HEK293 (cell line): Measurements from ENCODE around the gene ZSCAN22.
"Not testable (repeated sequence)": the region's sequence is repeated elsewhere in the genome, so short reads cannot be mapped to it uniquely, and the experiment has no call there.

Experiments
- CTCF ChIA-PET: fragments of 350-600 bp; formaldehyde crosslinking; extraction: SDS; loops from one replicate; lab custom pipeline; 2021; ENCODE audit warnings: antibody characterized with exemption; lab: Yijun Ruan, JAX
- POLR2A ChIA-PET: fragments of 300-600 bp; formaldehyde crosslinking; extraction: SDS; loops from one replicate; lab custom pipeline; 2020; ENCODE audit warnings: antibody characterized with exemption, inconsistent platforms; lab: Yijun Ruan, JAX
- H3K27ac ChIP-seq: fragments of 200-500 bp; sonication (Bioruptor generic); 2 replicates; pipeline ENCODE4 v1.5.1; 2014; ENCODE audit warnings: low read depth, low read length, control low read depth, inconsistent platforms; ENCODE audit errors: extremely low read depth
- H3K36me3 ChIP-seq, 2 experiments: fragments of 200-500 bp in 1 of 2; sonication (Bioruptor generic) in 1 of 2; 1 replicate in 1 of 2; 2 replicates in 1 of 2; pipeline ENCODE4 v1.5.1; 2014 to 2017; ENCODE audit warnings: inconsistent platforms in 2 of 2, low read length in 2 of 2; ENCODE audit not compliant: control insufficient read depth in 2 of 2, insufficient read depth in 1 of 2
- H3K4me1 ChIP-seq: fragments of 200-500 bp; sonication (Bioruptor generic); 2 replicates; pipeline ENCODE4 v1.5.1; 2014; ENCODE audit warnings: mild to moderate bottlenecking, low read length, inconsistent platforms; ENCODE audit not compliant: control insufficient read depth, insufficient read depth
- H3K4me3 ChIP-seq: 2 replicates; pipeline ENCODE4 v1.5.1; 2011; ENCODE audit warnings: low read depth, mild to moderate bottlenecking, control low read depth, low read length, moderate library complexity
- H3K9me3 ChIP-seq: fragments of 200-500 bp; sonication (Bioruptor generic); 2 replicates; pipeline ENCODE4 v1.5.1; 2014; ENCODE audit warnings: low read depth, low read length, inconsistent platforms; ENCODE audit not compliant: control insufficient read depth, insufficient read depth
- YY1 ChIP-seq: fragments of 450-650 bp; formaldehyde crosslinking; IDR thresholded peaks from 2 replicates; pipeline ENCODE4 v1.5.1; 2018; ENCODE audit warnings: missing biosample characterization, missing genetic modification characterization
- ZBTB8A ChIP-seq: fragments of 450-650 bp; formaldehyde crosslinking; IDR thresholded peaks from 2 replicates; pipeline ENCODE4 v1.5.1; 2016; ENCODE audit warnings: missing biosample characterization, missing genetic modification characterization
- ZNF2 ChIP-seq: fragments of 450-650 bp; formaldehyde crosslinking; IDR thresholded peaks from 2 replicates; pipeline ENCODE4 v1.5.1; 2016; ENCODE audit warnings: missing biosample characterization, missing genetic modification characterization
- ZNF239 ChIP-seq: fragments of 450-650 bp; formaldehyde crosslinking; IDR thresholded peaks from 2 replicates; pipeline ENCODE4 v1.5.1; 2016; ENCODE audit warnings: missing biosample characterization, missing genetic modification characterization
- ZNF248 ChIP-seq: fragments of 450-650 bp; formaldehyde crosslinking; IDR thresholded peaks from 2 replicates; pipeline ENCODE4 v1.5.1; 2017; ENCODE audit warnings: missing biosample characterization, missing genetic modification characterization
- ZNF416 ChIP-seq: fragments of 450-650 bp; formaldehyde crosslinking; IDR thresholded peaks from 2 replicates; pipeline ENCODE4 v1.5.1; 2016; ENCODE audit warnings: missing biosample characterization, missing genetic modification characterization
- ZNF433 ChIP-seq: fragments of 450-650 bp; formaldehyde crosslinking; IDR thresholded peaks from 2 replicates; pipeline ENCODE4 v1.5.1; 2016; ENCODE audit warnings: missing biosample characterization, missing genetic modification characterization, low read depth
- ZNF610 ChIP-seq: fragments of 450-650 bp; formaldehyde crosslinking; IDR thresholded peaks from 2 replicates; pipeline ENCODE4 v1.5.1; 2016; ENCODE audit warnings: missing biosample characterization, missing genetic modification characterization, borderline replicate concordance
- ZSCAN16 ChIP-seq: fragments of 450-650 bp; formaldehyde crosslinking; IDR thresholded peaks from 2 replicates; pipeline ENCODE4 v1.5.1; 2016; ENCODE audit warnings: missing biosample characterization, missing genetic modification characterization
- TF ChIP-seq, protein P1 (sequence below): fragments of 450-650 bp; formaldehyde crosslinking; conservative IDR thresholded peaks from 2 replicates; pipeline ENCODE4 v1.5.1; 2016; ENCODE audit warnings: low read depth, missing biosample characterization, missing genetic modification characterization
- TF ChIP-seq, protein P2 (sequence below): fragments of 450-650 bp; formaldehyde crosslinking; IDR thresholded peaks from 2 replicates; pipeline ENCODE4 v1.5.0; 2017; ENCODE audit warnings: missing biosample characterization, missing genetic modification characterization, borderline replicate concordance
- TF ChIP-seq, protein P3 (sequence below): fragments of 450-650 bp; formaldehyde crosslinking; IDR thresholded peaks from 2 replicates; pipeline ENCODE4 v1.5.1; 2016; ENCODE audit warnings: missing biosample characterization, missing genetic modification characterization

The ZSCAN22 gene

DNA sequence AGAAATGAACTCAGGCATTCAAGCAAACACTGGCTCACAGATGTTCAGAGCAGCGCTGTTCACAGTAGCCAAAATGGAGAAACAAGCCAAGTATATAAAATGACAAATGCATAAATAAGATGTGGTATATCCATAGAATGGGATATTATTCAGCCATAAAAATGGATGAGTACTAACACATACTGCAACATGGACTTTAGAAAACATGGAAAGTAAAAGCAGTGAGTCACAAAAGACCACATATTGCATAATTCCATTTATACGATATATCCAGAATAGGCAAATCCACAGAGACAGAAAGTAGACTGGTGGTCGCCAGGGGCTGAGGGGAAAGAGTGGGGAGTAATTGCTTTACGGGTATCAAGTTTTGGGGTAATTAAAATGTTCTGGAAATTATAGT lies 47.4 kb downstream of the ZSCAN22 start (continued):
- TF ChIP-seq YY1 (tag by site-specific recombination): no peak
- TF ChIP-seq, protein P1, sequence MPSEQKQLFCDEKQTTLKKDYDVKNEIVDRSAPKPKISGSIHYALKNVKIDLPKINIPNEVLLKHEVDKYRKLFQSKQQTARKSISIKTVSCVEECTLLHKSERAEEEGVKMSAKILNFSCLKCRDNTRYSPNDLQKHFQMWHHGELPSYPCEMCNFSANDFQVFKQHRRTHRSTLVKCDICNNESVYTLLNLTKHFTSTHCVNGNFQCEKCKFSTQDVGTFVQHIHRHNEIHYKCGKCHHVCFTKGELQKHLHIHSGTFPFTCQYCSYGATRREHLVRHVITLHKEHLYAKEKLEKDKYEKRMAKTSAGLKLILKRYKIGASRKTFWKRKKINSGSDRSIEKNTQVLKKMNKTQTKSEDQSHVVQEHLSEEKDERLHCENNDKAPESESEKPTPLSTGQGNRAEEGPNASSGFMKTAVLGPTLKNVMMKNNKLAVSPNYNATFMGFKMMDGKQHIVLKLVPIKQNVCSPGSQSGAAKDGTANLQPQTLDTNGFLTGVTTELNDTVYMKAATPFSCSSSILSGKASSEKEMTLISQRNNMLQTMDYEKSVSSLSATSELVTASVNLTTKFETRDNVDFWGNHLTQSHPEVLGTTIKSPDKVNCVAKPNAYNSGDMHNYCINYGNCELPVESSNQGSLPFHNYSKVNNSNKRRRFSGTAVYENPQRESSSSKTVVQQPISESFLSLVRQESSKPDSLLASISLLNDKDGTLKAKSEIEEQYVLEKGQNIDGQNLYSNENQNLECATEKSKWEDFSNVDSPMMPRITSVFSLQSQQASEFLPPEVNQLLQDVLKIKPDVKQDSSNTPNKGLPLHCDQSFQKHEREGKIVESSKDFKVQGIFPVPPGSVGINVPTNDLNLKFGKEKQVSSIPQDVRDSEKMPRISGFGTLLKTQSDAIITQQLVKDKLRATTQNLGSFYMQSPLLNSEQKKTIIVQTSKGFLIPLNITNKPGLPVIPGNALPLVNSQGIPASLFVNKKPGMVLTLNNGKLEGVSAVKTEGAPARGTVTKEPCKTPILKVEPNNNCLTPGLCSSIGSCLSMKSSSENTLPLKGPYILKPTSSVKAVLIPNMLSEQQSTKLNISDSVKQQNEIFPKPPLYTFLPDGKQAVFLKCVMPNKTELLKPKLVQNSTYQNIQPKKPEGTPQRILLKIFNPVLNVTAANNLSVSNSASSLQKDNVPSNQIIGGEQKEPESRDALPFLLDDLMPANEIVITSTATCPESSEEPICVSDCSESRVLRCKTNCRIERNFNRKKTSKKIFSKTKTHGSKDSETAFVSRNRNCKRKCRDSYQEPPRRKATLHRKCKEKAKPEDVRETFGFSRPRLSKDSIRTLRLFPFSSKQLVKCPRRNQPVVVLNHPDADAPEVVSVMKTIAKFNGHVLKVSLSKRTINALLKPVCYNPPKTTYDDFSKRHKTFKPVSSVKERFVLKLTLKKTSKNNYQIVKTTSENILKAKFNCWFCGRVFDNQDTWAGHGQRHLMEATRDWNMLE (tag by site-specific recombination): no peak
- TF ChIP-seq ZNF239 (tag by site-specific recombination): no peak
- no peak for TF ChIP-seq ZNF416 (tag by site-specific recombination)

DNA sequence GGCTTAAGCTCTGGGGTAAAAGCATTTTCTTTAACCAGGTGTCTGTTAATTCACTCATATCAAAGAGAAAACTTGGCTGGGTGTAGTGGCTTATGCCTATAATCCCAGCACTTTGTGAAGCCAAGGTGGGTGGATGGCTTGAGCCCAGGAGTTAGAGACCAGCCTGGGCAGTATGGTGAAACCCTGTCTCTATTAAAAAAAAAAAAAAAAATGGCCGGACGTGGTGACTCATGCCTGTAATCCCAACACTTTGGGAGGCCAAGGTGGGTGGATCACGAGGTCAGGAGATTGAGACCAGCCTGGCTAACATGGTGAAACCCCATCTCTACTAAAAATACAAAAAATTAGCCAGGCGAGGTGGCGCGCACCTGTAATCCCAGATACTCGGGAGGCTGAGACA lies 49.9 kb downstream of the ZSCAN22 start:
- ChIA-PET POLR2A (interaction anchor here (0.7 kb wide), 2 partner anchors 11 to 74 kb away, joined by 4 read pairs; partner anchors contain the start of gene ZNF324B), CTCF (interaction anchor here (1.0 kb wide), 1 partner anchor 15 kb away, joined by 5 read pairs; no protein-coding TSS in a partner anchor)
- not testable (repeated sequence) for H3K9me3 ChIP-seq, H3K4me3 ChIP-seq, H3K36me3 ChIP-seq, H3K27ac ChIP-seq, H3K4me1 ChIP-seq

DNA sequence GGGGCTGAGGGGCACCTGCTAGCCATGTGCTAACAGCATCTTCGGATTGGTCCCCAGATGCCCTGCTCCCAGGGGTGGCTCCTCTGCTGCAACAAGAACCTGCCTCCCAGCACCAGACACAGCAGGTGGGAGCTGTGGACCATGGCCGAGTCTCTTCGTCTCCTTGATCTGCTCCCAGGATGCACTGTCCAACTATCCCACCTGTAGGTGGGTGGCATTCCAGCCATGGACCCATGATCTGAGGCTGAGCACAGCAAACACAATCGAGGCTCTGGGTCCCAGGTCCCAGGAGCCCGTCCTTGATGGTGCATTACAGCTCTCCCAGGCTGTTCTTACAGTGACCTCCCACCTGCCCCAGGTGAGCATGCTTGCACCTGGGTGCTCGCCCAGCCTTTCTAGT lies 52.5 kb downstream of the ZSCAN22 start:
- ChIA-PET POLR2A (interaction anchor here (0.8 to 1.5 kb wide), 4 partner anchors 12 to 164 kb away, joined by 3 to 13 read pairs (median 4); partner anchors contain the start of genes TRIM28, ZNF497 and ZNF584), CTCF (interaction anchor here (0.6 to 1.1 kb wide), 4 partner anchors 29 to 140 kb away, joined by 3 to 6 read pairs (median 4); partner anchors contain the start of genes ZBTB45 and ZNF584)
- Histone ChIP-seq H3K4me3 (no peak overlapping the region), H3K9me3 (no peaks in the 10 kb centered on the region), H3K4me1 (peaks cover 5% of the 10 kb centered on the region; the same call in 1 of the 2 replicates), H3K36me3 (no peaks in the 10 kb centered on the region), H3K27ac (no peak overlapping the region; the same call in 1 of the 2 replicates)
- TF ChIP-seq, protein P2, sequence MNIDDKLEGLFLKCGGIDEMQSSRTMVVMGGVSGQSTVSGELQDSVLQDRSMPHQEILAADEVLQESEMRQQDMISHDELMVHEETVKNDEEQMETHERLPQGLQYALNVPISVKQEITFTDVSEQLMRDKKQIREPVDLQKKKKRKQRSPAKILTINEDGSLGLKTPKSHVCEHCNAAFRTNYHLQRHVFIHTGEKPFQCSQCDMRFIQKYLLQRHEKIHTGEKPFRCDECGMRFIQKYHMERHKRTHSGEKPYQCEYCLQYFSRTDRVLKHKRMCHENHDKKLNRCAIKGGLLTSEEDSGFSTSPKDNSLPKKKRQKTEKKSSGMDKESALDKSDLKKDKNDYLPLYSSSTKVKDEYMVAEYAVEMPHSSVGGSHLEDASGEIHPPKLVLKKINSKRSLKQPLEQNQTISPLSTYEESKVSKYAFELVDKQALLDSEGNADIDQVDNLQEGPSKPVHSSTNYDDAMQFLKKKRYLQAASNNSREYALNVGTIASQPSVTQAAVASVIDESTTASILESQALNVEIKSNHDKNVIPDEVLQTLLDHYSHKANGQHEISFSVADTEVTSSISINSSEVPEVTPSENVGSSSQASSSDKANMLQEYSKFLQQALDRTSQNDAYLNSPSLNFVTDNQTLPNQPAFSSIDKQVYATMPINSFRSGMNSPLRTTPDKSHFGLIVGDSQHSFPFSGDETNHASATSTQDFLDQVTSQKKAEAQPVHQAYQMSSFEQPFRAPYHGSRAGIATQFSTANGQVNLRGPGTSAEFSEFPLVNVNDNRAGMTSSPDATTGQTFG (tag by site-specific recombination): no peak
- TF ChIP-seq ZNF2 (tag by site-specific recombination) (no peak), ZNF610 (tag by site-specific recombination) (no peak), ZNF248 (tag by site-specific recombination) (no peak), ZNF433 (tag by site-specific recombination) (no peak), ZBTB8A (no peak), ZSCAN16 (no peak)
- TF ChIP-seq, protein P1 (tag by site-specific recombination): no peak
- TF ChIP-seq, protein P3, sequence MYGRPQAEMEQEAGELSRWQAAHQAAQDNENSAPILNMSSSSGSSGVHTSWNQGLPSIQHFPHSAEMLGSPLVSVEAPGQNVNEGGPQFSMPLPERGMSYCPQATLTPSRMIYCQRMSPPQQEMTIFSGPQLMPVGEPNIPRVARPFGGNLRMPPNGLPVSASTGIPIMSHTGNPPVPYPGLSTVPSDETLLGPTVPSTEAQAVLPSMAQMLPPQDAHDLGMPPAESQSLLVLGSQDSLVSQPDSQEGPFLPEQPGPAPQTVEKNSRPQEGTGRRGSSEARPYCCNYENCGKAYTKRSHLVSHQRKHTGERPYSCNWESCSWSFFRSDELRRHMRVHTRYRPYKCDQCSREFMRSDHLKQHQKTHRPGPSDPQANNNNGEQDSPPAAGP: no peak
